T-helper 2 cell (primary cell): ENCODE measurements around the gene RUVBL1.

Experiments used
- DNase-seq, 5 experiments: peaks; one replicate each; pipeline versions ENCODE4 v3.0.0 to v3.0.0-alpha.2; 2012 to 2022

RUVBL1 gene

GRCh38 chr3:128066676-128067075, 56.9 kb downstream of the RUVBL1 start:
- DNase-seq = no peak

- no peak for DNase-seq
These were observed 57.5 kb downstream of the RUVBL1 start for GRCh38 chr3:128066114-128066513.

- no peak for DNase-seq
These were observed 58.6 kb downstream of the RUVBL1 start for GRCh38 chr3:128064962-128065361.

- DNase-seq = no peak
These were observed 59.7 kb downstream of the RUVBL1 start for GRCh38 chr3:128063865-128064264.

GRCh38 chr3:128062033-128062745, 61.4 kb downstream of the RUVBL1 start:
- no peak for DNase-seq

- no peak for DNase-seq
These were observed 62.9 kb downstream of the RUVBL1 start for GRCh38 chr3:128060473-128061381.

- no peak for DNase-seq
These were observed 67.4 kb downstream of the RUVBL1 start for GRCh38 chr3:128056258-128056657.

- no peak for DNase-seq
These were observed 69.2 kb downstream of the RUVBL1 start for GRCh38 chr3:128054367-128054766.

- DNase-seq = no peak
These were observed 70.0 kb downstream of the RUVBL1 start for GRCh38 chr3:128053614-128054013.

- no peak for DNase-seq
These were observed 70.8 kb downstream of the RUVBL1 start for GRCh38 chr3:128052595-128053351.

- DNase-seq = peak; percentile 92 to 98 (median 92)
These were observed 71.6 kb downstream of the RUVBL1 start, which contains the start of gene SEC61A1 for GRCh38 chr3:128051837-128052594. SEC61A1 (plus strand) TSS chr3:128052437; CDS start chr3:128052553, 116 bp downstream.

- no peak for DNase-seq
These were observed 72.2 kb downstream of the RUVBL1 start for GRCh38 chr3:128051459-128051836.

- DNase-seq = no peak
These were observed 73.0 kb downstream of the RUVBL1 start for GRCh38 chr3:128050597-128050996.

GRCh38 chr3:128041344-128041743, 82.3 kb downstream of the RUVBL1 start:
- DNase-seq = no peak

- DNase-seq = no peak
These were observed 83.0 kb downstream of the RUVBL1 start for GRCh38 chr3:128040660-128041059.

GRCh38 chr3:128040041-128040440, 83.6 kb downstream of the RUVBL1 start:
- no peak for DNase-seq

GRCh38 chr3:128036119-128036518, 87.5 kb downstream of the RUVBL1 start:
- DNase-seq = no peak

- DNase-seq = no peak
These were observed 90.5 kb downstream of the RUVBL1 start for GRCh38 chr3:128033102-128033501.
